ENCODE measurements around the gene COL18A1.

COL18A1 gene

DNA sequence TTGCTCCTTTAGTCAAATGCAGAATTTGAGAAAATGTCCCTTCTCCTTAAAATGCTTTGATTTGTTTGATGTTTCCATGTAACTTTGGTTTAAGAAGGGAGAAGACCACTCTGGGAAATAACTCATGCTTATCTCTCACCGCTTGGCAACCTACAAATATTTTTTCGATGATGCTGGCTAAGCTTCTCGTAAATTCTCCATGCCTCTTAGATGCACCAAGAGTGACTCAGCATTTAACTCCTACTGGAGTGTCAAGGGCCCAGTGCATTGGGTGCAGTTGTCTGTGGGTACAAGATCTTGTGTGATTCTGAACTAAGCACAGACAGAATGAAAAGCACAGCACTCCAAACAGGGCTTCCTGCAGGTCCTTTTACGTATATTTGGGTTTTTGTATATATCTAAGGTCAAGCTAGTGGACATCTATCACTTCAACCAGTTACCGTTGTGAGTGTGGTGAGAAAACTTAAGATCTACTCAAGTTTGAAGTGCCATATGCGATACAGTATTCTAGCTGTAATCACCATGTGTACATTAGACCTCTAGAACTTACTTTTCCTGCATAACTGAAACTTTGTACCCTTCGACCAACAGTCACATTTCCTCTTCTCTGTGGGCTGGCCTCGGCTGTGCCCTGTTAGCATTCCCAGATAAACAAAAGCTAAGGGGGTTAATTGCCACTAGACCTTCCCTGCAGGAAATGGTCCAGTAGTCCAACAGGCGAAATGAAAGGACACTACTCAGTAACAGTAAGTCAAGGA lies 55.8 kb downstream of the COL18A1 start:
- TF ChIP-seq CTCF (IDR thresholded peaks at IDR 0.05; ENCODE audit: poor library complexity, severe bottlenecking) = no peak
- no peak overlapping the region for H3K4me3 ChIP-seq (ENCODE audit: severe bottlenecking)
- no peaks in the 10 kb centered on the region for H3K36me3 ChIP-seq (ENCODE audit: low read depth)
- DNase-seq (ENCODE audit: low spot score) (no peak), ATAC-seq (ENCODE audit: low read depth) (no peak)
- no peak overlapping the region for H3K27ac ChIP-seq (ENCODE audit: poor library complexity, severe bottlenecking)
- H3K27me3 ChIP-seq (ENCODE audit: insufficient read depth, poor library complexity, severe bottlenecking) = no peaks in the 10 kb centered on the region
- no peaks in the 10 kb centered on the region for H3K9me3 ChIP-seq (ENCODE audit: severe bottlenecking)
- H3K4me1 ChIP-seq (ENCODE audit: insufficient read depth, poor library complexity, severe bottlenecking) = no peaks in the 10 kb centered on the region

DNA sequence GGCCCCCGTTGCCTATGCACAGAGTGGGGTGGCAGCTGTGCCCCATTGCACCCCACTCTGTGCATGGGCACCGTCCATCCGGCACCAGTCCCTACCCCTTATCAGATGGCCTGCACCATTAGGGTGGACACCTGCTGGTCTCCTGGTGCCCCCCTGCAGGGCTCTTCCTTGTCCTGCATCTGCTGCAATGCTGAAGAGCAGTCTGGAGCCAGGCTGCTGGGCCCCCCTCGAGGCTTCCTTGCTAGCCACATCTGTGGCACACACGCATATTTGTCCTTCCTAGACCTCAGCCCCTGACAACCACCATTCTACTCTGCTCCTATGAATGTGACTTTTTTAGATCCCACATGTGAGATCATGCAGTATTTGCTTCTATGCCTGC lies 56.4 kb downstream of the COL18A1 start:
- DNase-seq (ENCODE audit: low spot score) (no peak), ATAC-seq (ENCODE audit: low read depth) (no peak)
- Histone ChIP-seq H3K4me1 (ENCODE audit: insufficient read depth, poor library complexity, severe bottlenecking) (no peaks in the 10 kb centered on the region), H3K36me3 (ENCODE audit: low read depth) (no peaks in the 10 kb centered on the region), H3K27me3 (ENCODE audit: insufficient read depth, poor library complexity, severe bottlenecking) (no peaks in the 10 kb centered on the region), H3K27ac (ENCODE audit: poor library complexity, severe bottlenecking) (no peak overlapping the region), H3K4me3 (ENCODE audit: severe bottlenecking) (no peak overlapping the region), H3K9me3 (ENCODE audit: severe bottlenecking) (no peaks in the 10 kb centered on the region)
- TF ChIP-seq CTCF (IDR thresholded peaks at IDR 0.05; ENCODE audit: poor library complexity, severe bottlenecking) = no peak

GRCh38 chr21:45461806-45462341 lies 56.9 kb downstream of the COL18A1 start:
- Histone ChIP-seq H3K4me1 (ENCODE audit: insufficient read depth, poor library complexity, severe bottlenecking) (no peaks in the 10 kb centered on the region), H3K27me3 (ENCODE audit: insufficient read depth, poor library complexity, severe bottlenecking) (no peaks in the 10 kb centered on the region), H3K36me3 (ENCODE audit: low read depth) (no peaks in the 10 kb centered on the region), H3K27ac (ENCODE audit: poor library complexity, severe bottlenecking) (no peak overlapping the region), H3K4me3 (ENCODE audit: severe bottlenecking) (no peak overlapping the region), H3K9me3 (ENCODE audit: severe bottlenecking) (no peaks in the 10 kb centered on the region)
- ATAC-seq (ENCODE audit: low read depth) (no peak), DNase-seq (ENCODE audit: low spot score) (no peak)
- no peak for TF ChIP-seq CTCF (IDR thresholded peaks at IDR 0.05; ENCODE audit: poor library complexity, severe bottlenecking)

GRCh38 chr21:45463871-45464270 lies 58.9 kb downstream of the COL18A1 start:
- ATAC-seq (ENCODE audit: low read depth) (no peak), DNase-seq (ENCODE audit: low spot score) (no peak)
- H3K4me1 ChIP-seq (ENCODE audit: insufficient read depth, poor library complexity, severe bottlenecking) = no peaks in the 10 kb centered on the region
- H3K27ac ChIP-seq (ENCODE audit: poor library complexity, severe bottlenecking) = no peak overlapping the region
- H3K27me3 ChIP-seq (ENCODE audit: insufficient read depth, poor library complexity, severe bottlenecking) = no peaks in the 10 kb centered on the region
- H3K4me3 ChIP-seq (ENCODE audit: severe bottlenecking) = no peak overlapping the region
- no peaks in the 10 kb centered on the region for H3K9me3 ChIP-seq (ENCODE audit: severe bottlenecking)
- no peaks in the 10 kb centered on the region for H3K36me3 ChIP-seq (ENCODE audit: low read depth)
- TF ChIP-seq CTCF (IDR thresholded peaks at IDR 0.05; ENCODE audit: poor library complexity, severe bottlenecking) = no peak

DNA sequence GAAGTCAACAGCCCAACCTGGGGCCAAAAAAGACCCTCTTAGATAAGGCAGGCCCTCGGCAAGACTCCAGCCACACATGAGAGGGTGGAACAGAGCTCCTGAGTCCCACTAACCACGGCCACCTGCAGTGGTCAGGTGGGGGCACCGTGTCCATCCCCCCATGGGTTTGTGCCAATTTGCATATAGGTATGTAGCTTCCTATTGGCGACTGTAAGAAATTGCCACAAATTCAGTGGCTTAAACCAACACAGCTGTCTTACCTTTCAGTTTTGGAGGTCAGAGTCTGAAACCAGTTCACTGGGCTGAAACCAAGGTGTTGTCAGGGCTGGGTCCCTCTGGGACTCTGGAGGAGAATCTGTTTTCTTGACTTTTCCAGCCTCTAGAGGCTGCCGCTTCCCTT lies 59.3 kb downstream of the COL18A1 start:
- no peak for TF ChIP-seq CTCF (IDR thresholded peaks at IDR 0.05; ENCODE audit: poor library complexity, severe bottlenecking)
- ATAC-seq (ENCODE audit: low read depth) = no peak

More for the DNA sequence above, 59.3 kb downstream of the COL18A1 start:
- Histone ChIP-seq H3K9me3 (ENCODE audit: severe bottlenecking) (no peaks in the 10 kb centered on the region), H3K27me3 (ENCODE audit: insufficient read depth, poor library complexity, severe bottlenecking) (no peaks in the 10 kb centered on the region), H3K36me3 (ENCODE audit: low read depth) (no peaks in the 10 kb centered on the region), H3K4me1 (ENCODE audit: insufficient read depth, poor library complexity, severe bottlenecking) (no peaks in the 10 kb centered on the region), H3K27ac (ENCODE audit: poor library complexity, severe bottlenecking) (no peak overlapping the region), H3K4me3 (ENCODE audit: severe bottlenecking) (no peak overlapping the region)
- DNase-seq (ENCODE audit: low spot score) = no peak
